ENCODE data around the gene CNTN2.
A peak's percentile ranks its signal among the peaks of the same experiment; 100 is the strongest.

Gene CNTN2, protein sequence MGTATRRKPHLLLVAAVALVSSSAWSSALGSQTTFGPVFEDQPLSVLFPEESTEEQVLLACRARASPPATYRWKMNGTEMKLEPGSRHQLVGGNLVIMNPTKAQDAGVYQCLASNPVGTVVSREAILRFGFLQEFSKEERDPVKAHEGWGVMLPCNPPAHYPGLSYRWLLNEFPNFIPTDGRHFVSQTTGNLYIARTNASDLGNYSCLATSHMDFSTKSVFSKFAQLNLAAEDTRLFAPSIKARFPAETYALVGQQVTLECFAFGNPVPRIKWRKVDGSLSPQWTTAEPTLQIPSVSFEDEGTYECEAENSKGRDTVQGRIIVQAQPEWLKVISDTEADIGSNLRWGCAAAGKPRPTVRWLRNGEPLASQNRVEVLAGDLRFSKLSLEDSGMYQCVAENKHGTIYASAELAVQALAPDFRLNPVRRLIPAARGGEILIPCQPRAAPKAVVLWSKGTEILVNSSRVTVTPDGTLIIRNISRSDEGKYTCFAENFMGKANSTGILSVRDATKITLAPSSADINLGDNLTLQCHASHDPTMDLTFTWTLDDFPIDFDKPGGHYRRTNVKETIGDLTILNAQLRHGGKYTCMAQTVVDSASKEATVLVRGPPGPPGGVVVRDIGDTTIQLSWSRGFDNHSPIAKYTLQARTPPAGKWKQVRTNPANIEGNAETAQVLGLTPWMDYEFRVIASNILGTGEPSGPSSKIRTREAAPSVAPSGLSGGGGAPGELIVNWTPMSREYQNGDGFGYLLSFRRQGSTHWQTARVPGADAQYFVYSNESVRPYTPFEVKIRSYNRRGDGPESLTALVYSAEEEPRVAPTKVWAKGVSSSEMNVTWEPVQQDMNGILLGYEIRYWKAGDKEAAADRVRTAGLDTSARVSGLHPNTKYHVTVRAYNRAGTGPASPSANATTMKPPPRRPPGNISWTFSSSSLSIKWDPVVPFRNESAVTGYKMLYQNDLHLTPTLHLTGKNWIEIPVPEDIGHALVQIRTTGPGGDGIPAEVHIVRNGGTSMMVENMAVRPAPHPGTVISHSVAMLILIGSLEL

DNA sequence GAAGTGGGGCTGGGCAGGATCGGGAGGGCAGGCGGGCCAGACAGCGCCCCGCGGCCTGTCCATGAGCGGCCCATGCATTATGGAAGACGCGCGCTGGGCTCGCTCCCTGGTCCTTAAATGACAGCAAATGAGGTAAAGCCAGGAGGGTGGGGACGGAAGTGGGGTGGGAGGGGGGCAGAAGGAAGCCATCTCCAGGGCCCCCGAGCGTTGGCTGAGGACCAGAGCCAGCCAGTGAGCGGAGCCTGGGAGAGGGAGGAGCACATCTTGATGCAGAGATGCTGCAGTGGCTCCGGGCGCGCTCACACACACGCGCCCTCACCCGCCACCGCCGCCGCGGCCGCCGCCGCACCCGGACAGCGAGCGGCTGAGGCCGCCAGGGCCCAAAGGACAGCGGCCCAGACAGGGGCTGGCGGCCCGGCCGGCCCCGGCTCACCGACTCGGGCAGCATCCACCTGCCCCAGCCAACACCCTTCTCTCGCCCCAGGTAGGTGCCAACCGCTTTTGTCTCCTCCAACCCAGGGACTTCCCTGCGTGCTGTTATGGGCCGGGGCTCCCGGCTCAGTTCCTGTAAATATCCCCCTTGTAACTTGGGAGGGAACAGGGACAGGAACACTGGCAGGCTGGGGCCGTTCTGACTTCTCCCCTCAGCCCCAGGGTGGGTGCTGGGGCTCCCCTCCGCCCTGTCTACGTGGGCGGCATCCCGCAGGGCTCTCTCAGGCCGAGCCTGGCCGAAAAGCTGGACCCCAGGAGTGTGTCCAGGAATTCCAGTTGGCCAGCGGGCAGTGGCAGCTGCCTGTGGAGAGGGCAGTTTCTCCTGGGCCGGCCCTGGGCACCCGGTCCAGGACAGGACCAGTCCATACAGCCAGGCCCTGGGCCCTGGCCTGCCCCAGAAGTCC, at the start of gene CNTN2:
CNTN2 (plus strand) TSS at position 302 of the 896 bp plus-strand sequence. CDS start 9,974 bp downstream, outside the sequence.
- no peak for DNase-seq

DNA sequence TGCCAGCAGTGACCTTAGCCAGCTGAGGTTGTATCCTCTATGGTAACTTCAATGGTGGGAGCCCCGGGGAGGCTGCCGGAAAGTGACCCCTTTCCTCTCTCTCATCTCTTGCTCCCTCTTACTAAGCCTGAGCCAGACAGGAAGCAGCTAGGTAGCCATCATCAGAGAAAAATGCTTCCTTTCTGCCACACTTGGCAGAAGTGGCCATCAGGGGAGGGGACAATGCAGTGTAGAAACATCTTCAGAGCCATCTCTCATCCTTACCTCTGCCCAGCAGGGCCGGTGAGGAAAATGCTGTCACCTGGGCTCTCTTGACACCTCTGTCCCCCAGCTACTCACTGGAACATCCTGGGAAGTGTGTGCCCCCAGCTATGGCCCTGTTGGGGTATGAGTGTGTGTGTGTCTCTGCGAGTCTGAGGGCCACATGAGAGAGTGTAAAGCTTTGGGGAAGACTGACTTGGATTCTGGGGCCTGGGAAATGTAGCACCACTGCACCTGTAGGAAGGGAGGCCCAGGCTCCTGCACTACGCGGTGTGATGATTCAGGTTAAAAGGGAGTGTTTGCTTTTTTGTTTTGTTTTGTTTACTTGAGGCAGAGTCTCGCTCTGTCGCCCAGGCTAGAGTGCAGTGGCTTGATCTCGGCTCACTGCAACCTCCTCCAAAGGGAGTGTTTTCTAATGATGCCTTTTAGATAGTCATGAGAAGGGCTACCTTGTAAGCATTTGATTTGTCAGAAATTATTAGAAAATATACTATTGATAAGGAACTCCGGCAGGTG, 48.7 kb upstream of the CNTN2 start:
- DNase-seq: peak; percentile 20

DNA sequence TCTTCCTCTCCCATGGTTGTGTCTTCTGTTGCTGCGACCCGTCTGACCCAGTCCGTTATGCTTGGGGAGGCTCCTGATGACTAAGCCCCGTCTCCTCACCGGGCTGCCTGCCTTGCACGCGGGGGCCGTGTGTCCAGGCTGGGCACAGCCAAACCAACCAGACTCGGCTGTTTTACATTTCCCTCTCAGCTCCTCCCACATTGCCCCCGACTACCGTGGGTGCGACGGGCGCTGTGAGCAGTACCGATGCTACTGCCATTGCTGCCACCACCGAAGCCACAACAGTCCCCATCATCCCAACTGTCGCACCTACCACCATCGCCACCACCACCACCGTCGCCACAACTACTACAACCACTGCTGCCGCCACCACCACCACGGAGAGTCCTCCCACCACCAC, 46.0 kb upstream of the CNTN2 start:
- DNase-seq: no peak

DNA sequence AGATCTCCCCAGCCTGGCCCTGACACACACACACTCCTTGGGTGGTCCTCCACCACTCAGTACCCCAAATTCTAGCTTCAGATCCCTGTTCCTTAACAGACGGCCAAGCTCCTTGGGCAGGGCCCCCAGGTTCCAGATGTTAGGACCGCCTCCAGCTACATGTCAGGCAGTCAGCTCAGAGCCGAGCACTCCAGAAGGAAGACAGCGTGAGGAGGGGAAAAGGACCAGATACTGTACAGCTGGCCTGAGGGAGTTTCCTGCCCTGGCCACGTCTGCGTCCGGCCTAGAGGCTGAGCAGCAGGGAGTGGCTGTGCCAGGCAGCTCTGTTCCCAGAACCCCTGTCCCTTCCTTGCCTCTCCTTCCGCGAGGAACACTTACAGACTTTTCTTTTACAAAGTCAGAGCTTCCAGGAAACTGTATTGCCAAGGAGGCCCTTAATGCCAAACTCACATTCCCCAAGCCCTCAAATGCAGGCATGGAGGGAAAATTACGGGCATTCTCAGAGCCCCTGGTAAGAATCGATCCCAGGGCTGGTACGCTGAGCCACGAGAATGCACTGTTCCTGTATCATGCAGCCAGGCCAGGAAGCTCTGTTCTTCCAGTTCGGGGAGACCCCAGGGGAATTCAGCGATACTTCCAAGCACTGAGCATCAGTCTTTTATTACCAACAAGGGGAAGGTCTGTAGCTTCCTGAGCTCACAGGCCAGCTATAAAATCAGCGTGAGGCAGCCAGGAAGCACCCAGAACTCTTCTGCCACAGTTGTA, 45.2 kb upstream of the CNTN2 start:
- DNase-seq: no peak

DNA sequence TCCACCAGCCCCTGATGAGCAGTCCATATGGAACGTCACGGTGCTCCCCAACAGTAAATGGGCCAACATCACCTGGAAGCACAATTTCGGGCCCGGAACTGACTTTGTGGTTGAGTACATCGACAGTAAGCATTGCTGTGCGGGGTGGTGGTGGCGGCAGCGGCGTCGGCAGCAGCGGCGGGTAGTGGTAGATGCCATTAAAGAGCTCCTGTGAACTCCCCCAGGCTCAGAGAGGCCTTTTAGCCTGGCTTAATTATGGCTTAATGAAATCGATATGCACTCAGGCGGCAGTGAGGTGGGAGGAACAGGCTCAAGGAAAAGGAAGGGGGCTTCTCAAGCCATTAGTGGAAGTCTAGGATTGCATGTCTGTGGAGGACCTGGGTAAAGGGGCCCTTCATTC, 41.9 kb upstream of the CNTN2 start:
- no peak for DNase-seq

DNA sequence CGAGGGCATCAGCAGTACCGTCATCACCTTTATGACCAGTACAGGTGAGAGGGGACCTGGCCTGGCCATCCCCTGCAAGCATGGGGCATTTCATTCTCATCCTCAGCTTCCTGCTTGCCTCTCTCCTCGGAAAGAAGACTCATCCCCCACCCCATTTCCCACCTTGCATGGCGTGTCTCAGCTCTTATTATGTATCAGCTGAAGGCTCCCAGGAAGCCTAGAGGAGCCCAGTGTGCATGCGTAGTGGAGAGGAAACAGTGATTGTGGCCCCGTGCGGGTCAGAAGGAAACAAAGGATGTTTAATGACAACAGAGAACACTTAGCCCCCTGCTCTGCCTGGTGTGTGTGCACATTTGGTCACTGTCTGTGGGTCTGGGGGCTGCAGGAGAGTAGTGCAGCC, 40.3 kb upstream of the CNTN2 start:
- no peak for DNase-seq

DNA sequence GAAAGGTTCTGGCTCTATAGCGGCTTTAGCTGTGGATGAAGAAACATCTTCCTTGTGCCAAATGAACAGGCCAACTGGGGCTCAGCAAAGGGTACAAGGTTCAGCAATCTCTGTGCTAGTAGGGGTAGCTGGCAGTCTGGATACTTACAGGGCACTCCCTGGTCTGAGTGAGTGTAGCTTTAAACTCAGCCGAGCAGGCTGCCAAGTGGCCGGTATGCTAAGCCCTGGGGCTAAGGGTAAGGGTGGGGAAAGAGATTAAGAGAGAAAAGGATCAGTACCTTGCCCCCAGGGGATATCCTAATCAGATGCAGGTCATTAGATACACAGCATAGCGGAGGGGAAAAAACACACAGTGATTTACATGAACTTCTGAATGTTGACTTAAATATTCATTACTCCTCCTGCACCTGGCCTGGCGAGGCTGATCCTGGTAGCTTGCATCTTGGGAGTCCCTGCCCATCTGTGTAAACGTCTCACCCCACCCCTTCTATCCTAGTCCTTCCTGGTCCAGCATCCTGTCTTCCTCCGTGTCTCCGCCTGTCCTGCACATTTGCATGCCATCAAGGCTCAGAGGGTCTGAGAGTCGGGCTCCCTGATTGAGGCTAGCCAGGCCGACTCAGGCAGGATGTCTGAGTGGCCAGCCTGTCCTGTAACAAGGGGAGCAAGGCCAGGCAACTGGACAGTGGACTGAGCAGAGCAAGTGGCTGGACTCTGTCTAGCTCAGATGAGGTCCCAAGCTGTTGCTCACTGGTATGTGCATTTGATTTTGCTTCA, 39.5 kb upstream of the CNTN2 start:
- DNase-seq: no peak

DNA sequence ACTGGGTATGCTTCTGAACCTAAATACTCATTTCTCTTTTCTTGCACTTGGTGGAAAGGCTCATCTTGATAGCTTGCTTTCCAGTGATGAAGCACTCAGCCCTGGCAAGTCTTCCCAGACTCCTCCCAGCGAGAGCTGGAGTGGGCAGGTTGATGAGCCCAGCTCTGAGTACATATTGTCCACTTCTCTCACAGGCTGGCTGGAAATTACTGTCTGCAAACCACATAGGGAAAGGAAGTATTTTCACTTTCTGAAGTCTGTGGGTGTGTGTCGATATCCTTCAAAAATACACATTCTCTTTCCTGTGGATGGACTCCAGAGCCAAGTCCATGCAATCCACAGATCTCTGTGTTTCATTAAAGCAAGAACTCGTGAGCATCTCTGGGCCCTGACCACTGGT, 38.7 kb upstream of the CNTN2 start:
- no peak for DNase-seq

DNA sequence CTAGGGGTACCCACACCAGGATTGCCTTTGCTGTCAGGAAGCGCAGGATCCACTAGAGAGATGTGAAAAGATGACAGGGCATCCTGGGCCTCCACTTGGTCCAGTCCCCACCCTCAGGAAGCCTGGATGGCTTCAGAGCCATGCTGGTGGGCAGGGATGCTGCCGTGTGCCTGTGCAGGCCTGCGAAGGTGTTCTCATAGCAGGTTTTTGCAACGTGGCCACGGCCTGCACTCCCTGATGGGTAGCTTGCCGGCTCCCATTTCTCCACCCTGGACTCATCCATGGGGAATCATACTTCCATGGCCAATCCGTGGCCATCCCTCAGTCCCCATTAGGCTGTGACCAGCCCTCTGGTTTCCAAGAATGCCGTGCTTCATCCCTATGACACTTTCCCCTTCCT, 34.1 kb upstream of the CNTN2 start:
- DNase-seq: no peak

DNA sequence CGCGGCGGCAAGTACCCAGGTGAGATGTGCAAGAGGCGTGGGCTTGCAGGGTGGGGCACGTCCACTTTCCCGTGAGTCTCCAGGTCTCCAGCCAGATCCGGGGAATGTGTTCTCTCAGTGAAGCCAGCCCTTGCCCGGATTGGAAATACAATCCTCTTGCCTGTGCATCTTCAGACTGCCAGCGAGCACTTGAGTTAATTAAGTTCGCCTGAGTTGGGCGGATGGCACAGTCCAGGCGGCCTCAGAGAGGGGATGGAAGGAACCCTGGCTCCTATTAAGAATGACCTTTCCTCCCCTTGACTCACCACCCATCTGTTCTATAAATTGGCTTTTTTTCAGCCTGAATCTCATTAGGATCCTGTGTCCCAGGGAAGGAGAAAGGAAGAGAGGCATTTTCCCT, 33.3 kb upstream of the CNTN2 start:
- no peak for DNase-seq

DNA sequence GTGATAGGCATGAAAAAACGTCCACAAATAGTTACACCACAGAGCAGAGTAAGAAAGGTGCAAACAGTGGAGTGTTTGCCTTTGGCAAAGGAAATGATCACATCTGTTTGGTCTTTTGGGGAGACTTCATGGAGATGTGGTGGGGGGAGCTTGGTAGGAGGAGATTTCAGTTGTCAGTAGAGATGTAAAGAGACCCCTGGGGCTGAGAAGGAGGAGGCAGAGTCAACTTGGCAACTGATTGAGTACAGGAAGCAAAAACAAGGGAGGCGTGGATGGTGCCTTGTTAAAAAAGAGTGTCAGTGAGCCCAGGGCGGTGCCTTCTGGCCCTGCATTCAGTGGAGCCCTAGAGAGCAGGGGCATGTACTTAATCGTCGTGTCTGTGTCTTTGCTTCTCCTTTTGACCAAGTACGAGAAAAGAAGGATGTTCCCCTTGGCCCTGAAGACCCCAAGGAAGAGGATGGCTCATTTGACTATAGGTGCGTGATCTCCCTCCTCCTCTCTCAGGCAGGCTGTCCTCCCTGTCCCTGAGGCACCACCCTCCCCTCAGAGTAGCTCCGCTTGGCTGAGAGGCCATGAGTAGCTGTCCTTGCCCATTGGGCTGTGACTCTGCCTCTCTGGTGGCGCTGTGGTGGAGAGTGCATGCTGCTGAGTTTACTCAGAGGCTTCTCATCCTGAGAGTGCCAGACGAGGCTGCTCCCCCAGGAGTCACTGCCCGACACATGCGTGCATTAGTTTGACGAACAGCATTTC, 30.4 kb upstream of the CNTN2 start:
- DNase-seq: peak; percentile 8

DNA sequence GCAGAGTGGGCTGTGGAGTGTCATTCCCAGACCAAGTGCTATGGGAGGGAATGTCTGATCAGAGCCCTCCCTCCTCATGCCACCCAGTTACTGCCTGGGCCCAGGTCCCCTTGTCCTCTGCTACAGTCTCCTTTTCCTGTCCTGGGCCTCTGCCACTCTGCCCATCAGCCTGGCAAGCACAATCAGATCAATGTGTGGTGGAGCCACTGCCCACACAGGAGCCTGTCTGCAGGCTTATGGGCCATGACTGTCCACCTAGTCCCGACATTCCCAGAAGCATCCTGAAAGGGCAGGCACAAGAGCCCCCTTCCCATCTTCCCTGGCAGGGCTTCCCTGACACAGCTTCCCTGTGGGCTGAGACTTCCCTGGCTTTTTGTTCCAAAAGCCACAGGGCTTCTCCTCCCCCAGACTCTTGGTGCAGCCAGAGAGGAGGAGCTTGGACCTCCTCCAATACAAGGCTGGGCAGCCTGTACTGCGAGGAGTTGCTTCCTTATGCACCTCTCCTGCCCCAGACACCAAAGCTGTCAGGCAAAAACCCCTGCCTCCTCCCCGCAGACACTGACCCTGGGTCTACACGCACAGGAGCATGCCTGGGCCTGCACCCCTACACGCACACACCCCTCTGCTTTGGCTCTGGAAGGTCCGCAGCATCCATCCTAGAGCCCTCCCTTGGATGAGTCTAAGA, 29.2 kb upstream of the CNTN2 start:
- DNase-seq: peak; percentile 39

DNA sequence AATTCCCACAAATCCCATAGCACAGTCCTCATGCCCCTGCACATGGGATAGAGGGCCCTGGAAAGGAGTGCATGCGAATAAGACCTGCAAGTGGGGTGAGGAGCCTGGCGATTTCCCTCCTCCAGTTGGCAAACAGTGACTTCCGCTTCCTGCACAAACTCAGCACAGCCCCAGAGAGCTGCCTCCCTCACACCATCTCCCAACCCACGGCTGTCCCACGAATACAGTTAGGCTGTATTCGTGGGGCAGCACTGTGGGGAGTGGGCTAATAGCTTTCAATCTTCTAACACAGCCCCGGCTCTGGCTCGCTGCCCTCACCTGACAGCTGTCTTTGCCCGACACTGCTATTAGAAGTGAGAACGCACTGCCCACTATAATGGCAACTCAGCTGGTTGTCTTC, 28.2 kb upstream of the CNTN2 start:
- DNase-seq: no peak

DNA sequence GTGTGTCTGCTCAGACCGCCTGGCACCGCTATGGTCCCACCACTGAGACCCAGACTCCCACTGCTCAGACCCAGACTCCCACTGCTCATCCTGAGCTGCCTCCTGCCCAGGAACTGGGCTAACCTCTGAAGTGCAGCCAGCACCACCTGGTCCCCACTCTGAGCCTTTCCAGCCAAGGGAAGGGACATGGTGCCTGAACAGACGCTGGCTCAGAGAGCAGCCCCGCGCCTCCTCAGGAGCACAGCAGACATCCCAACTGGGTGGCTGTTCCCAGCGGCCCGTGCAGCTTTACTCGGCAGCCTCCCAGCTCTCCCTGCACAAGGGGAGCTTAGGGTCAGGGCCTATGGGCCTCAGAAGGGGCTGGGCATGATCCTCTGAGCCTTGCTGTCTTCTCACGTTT, 27.8 kb upstream of the CNTN2 start:
- DNase-seq: no peak

DNA sequence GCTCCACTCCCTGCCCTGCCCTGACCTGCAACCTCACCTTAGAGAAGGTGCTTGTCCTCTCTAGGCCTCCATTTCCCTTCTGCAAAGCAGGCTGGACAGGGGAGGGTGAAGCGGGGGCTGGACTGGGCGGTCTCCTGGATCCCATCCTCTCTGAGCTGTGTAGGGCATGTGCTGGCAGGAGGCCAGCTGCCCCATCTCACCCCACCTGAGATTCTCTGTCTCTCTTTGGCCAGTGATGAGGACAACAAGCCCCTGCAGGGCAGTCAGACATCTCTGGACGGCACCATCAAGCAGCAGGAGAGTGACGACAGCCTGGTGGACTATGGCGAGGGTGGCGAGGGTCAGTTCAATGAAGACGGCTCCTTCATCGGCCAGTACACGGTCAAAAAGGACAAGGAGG, 26.9 kb upstream of the CNTN2 start:
- no peak for DNase-seq

DNA sequence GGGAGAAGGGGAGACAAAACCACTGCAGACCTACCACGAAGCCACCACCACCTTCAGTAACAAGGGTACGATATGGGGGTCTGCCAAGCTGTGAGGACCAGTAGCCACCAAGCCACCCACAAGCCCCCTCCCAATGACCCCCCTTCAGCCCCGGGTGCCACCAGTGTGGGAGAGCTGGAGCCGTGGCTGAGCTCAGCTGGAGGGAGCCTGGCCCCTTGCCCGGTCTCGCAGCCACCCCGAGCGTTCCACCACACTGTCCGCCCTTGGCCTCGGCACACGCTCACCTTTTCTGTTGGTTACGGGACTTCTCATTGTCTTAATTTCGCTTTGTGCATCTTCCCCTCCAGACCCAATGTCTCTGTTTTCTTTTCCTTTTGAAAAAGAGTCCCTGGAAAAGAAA, 26.4 kb upstream of the CNTN2 start:
- no peak for DNase-seq

DNA sequence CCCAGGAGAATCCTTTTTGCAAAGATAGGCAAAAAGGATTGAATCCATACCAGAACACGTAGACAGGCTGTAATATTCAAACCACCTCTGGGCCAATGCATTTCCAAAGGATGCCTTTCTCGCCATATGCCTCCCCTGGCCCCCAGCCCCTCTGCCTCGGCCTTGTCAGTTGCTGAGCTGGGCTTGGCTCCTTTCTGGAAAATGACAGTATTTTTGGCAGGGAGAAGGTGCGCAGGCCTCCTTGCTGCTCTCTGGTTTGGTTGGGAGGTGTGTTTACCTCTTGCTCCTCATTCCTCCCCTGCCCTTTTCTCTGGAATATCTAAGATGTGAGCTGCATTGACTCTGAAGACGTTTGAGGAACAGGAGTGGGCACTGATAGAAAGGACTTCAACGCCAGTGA, 26.0 kb upstream of the CNTN2 start:
- no peak for DNase-seq

DNA sequence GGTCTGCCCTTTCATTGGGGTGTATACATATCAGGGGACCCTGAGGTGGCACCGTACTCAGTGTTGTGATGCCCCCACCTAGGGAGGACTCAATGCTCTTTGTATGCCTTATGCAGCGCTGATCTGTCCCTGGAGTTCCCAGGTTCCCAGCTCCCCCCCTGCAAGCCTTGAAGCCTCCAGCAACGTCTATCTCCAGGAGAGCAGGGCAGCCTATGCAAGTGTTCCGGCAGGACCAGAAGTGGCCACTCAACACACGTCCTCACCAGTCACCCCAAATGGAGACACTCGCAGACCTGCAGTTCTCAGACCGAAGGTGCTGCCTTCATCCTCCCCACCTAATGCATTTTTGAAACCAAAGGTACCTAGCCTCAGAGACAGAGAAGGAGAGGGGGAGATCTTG, 25.2 kb upstream of the CNTN2 start:
- no peak for DNase-seq

DNA sequence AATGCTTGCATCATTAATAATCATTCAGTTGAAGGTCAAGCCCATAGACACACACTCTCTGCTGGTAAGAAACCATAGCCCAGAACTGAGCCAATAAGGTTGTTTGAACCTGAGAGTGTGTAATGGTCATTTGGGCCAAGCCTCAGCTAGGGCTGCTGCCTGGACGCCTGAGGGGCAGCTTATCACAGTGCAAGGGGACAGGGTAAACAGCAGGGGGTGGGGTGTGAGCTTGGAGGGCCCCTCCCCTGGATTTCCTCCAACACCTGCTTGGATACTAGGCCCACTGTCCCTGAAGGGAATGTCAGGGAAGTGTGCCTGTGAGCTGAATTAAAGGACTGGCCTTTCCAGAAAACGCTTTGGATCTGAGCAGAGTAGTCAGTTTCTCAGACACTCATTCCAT, 24.6 kb upstream of the CNTN2 start:
- no peak for DNase-seq

Data from fibroblast of skin of right biceps (primary cell).